WI38 (cell line): ENCODE results near the gene PTCHD1.

ENCODE experiments used
- H3K4me3 ChIP-seq: 2 replicates; pipeline ENCODE4 v1.5.1; 2011; ENCODE audit warnings: low read depth, mild to moderate bottlenecking, control low read depth, low read length
- TF ChIP-seq, protein P1 (sequence below): IDR thresholded peaks from 2 replicates; pipeline ENCODE4 v1.5.1; 2012; ENCODE audit warnings: low read depth, mild to moderate bottlenecking, control low read depth, low read length

PTCHD1 gene

DNA sequence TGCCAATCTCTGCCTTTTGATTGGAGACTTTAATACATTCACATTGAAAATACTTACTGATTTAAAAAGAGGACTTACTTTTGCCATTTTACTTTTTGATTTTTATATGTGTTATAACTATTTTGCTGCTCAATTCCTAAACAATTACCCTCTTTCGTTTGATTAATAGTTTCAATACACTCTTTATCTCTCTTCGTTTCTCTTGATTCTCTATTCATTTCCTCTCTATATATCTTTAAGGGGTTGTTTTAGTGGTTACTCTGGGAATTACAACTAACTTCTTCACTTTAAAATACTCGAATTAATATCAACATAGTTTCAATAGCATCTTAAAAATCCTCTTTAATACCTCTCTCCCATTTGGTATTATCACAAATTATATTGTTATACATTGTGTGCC is 116.6 kb downstream of the PTCHD1 start:
- H3K4me3 ChIP-seq, result no peak overlapping the region
- TF ChIP-seq, protein P1, sequence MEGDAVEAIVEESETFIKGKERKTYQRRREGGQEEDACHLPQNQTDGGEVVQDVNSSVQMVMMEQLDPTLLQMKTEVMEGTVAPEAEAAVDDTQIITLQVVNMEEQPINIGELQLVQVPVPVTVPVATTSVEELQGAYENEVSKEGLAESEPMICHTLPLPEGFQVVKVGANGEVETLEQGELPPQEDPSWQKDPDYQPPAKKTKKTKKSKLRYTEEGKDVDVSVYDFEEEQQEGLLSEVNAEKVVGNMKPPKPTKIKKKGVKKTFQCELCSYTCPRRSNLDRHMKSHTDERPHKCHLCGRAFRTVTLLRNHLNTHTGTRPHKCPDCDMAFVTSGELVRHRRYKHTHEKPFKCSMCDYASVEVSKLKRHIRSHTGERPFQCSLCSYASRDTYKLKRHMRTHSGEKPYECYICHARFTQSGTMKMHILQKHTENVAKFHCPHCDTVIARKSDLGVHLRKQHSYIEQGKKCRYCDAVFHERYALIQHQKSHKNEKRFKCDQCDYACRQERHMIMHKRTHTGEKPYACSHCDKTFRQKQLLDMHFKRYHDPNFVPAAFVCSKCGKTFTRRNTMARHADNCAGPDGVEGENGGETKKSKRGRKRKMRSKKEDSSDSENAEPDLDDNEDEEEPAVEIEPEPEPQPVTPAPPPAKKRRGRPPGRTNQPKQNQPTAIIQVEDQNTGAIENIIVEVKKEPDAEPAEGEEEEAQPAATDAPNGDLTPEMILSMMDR, result no peak
